Measurements from ENCODE around the gene MRPL4. TPM values are rescaled to one million over a fixed set of nuclear protein-coding genes. Genes with fewer than 3 reads are reported as not detected.

MRPL4 gene
- total RNA-seq, 1 experiment from 2014 or later = 99.3 TPM

- Histone ChIP-seq H2BK12ac (ENCODE audit: insufficient read length, low read depth, low read length) (no peak overlapping the region), H2BK120ac (ENCODE audit: low read depth, low read length, poor library complexity, severe bottlenecking) (no peak overlapping the region), H3K56ac (ENCODE audit: insufficient read length, low read depth, low read length) (no peak overlapping the region), H3K9me3 (ENCODE audit: control insufficient read depth, low read depth, low read length) (no peaks in the 10 kb centered on the region), H4K8ac (replicated peaks; ENCODE audit: insufficient read length, low read depth, low read length) (no peak overlapping the region), H2BK15ac (ENCODE audit: low read depth, low read length) (no peak overlapping the region), H2AK5ac (ENCODE audit: insufficient read length, low read length) (no peak overlapping the region), H3K18ac (ENCODE audit: insufficient read length, low read depth, low read length) (no peak overlapping the region), H3K14ac (ENCODE audit: insufficient read depth, low read length) (no peak overlapping the region; the same call in 1 of the 2 replicates), H3K23me2 (ENCODE audit: insufficient read length, low read depth, low read length, poor library complexity, severe bottlenecking) (peaks cover 8% of the 10 kb centered on the region), H2AFZ (ENCODE audit: low read length) (no peak overlapping the region), H3K9ac (ENCODE audit: extremely low read depth, insufficient read length, low read length) (no peak overlapping the region), H2BK20ac (ENCODE audit: low read depth, low read length, poor library complexity, severe bottlenecking) (no peak overlapping the region), H3K4ac (ENCODE audit: low read depth, low read length) (no peak overlapping the region), H3K23ac (ENCODE audit: insufficient read length, low read depth, low read length) (no peak overlapping the region), H3T11ph (ENCODE audit: low read length) (no peak overlapping the region), H4K91ac (ENCODE audit: insufficient read length, low read depth, low read length) (no peak overlapping the region), H3K27me3 (ENCODE audit: insufficient read depth, low read length) (peaks cover 10% of the 10 kb centered on the region; the same call in 1 of the 2 replicates), H3K4me2 (ENCODE audit: insufficient read depth, insufficient read length, low read length) (no peak overlapping the region), H3K79me1 (ENCODE audit: insufficient read depth, low read depth, low read length, poor library complexity, severe bottlenecking) (no peaks in the 10 kb centered on the region), H3K79me2 (ENCODE audit: insufficient read depth, low read length) (no peaks in the 10 kb centered on the region), H4K5ac (ENCODE audit: insufficient read length, low read depth, low read length) (no peak overlapping the region), H3K27ac (ENCODE audit: insufficient read length, low read depth, low read length) (no peak overlapping the region), H2BK5ac (ENCODE audit: insufficient read length, low read length) (no peak overlapping the region), H3K4me1 (ENCODE audit: insufficient read depth, low read length) (no peaks in the 10 kb centered on the region), H4K20me1 (ENCODE audit: control insufficient read depth, insufficient read depth, insufficient read length) (no peaks in the 10 kb centered on the region)
- Mint-ChIP-seq H3K4me3 (no peak overlapping the region), H3K36me3 (ENCODE audit: insufficient read depth in 1 of 3, low read depth in 3 of 3) (peaks cover 0 to 7% (median 0%) of the 10 kb centered on the region in 3 experiments; a peak in 3 of 7 replicates), H3K27me3 (ENCODE audit: low read depth) (peaks cover 37% of the 10 kb centered on the region), H3K9me3 (peaks cover 0 to 3% of the 10 kb centered on the region in 2 experiments; a peak in 2 of 5 replicates), H3K4me1 (peaks cover under 1 to 21% of the 10 kb centered on the region in 2 experiments; a peak in 3 of 4 replicates), H3K27ac (peak overlapping the region in 1 of 3 experiments; percentile 94; a peak in 1 of 7 replicates)
- no peak for DNase-seq
- TF ChIP-seq, protein P1, sequence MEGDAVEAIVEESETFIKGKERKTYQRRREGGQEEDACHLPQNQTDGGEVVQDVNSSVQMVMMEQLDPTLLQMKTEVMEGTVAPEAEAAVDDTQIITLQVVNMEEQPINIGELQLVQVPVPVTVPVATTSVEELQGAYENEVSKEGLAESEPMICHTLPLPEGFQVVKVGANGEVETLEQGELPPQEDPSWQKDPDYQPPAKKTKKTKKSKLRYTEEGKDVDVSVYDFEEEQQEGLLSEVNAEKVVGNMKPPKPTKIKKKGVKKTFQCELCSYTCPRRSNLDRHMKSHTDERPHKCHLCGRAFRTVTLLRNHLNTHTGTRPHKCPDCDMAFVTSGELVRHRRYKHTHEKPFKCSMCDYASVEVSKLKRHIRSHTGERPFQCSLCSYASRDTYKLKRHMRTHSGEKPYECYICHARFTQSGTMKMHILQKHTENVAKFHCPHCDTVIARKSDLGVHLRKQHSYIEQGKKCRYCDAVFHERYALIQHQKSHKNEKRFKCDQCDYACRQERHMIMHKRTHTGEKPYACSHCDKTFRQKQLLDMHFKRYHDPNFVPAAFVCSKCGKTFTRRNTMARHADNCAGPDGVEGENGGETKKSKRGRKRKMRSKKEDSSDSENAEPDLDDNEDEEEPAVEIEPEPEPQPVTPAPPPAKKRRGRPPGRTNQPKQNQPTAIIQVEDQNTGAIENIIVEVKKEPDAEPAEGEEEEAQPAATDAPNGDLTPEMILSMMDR (conservative IDR thresholded peaks at IDR 0.05) = no peak
- no CpG with 5 or more reads among the region's 23 CpGs for WGBS (ENCODE audit: extremely low coverage, insufficient read length, low lambda C conversion rate)
Observed at GRCh38 chr19:10283301-10284064, 31.5 kb downstream of the MRPL4 start.

All from H9 (cell line).